Calu3 (cell line): Measurements from ENCODE around the gene TRMU. TPM values are rescaled to one million over a fixed set of nuclear protein-coding genes. Genes with fewer than 3 reads are reported as not detected.

Experiments
- BruUV-seq: library from RNA; stranded (reverse); fragments of 400-500 nt; replicated peaks from 2 replicates; lab custom pipeline; 2021; lab: Mats Ljungman, UMichigan
- CTCF ChIA-PET: fragments of 300-600 bp; sonication (Branson Sonifier 250); formaldehyde crosslinking; loops from one replicate; lab custom pipeline; 2022; ENCODE audit warnings: antibody characterized with exemption; lab: Charles Lee
- DNase-seq: peaks from one replicate; pipeline ENCODE4 v3.0.0; 2022
- H3K27ac Mint-ChIP-seq: one replicate; pipeline ENCODE4 v1.8.0; 2022; ENCODE audit warnings: mixed read lengths; ENCODE audit not compliant: unreplicated experiment
- H3K27me3 Mint-ChIP-seq: one replicate; pipeline ENCODE4 v1.8.0; 2022; ENCODE audit warnings: mixed read lengths; ENCODE audit not compliant: unreplicated experiment
- H3K36me3 Mint-ChIP-seq: one replicate; pipeline ENCODE4 v1.8.0; 2022; ENCODE audit warnings: mild to moderate bottlenecking, moderate library complexity, mixed read lengths; ENCODE audit not compliant: insufficient read depth, unreplicated experiment
- H3K4me1 Mint-ChIP-seq: one replicate; pipeline ENCODE4 v1.8.0; 2022; ENCODE audit warnings: mild to moderate bottlenecking, low read depth, mixed read lengths; ENCODE audit not compliant: unreplicated experiment
- H3K4me3 Mint-ChIP-seq: one replicate; pipeline ENCODE4 v1.8.0; 2022; ENCODE audit warnings: mild to moderate bottlenecking, low read depth, moderate library complexity, mixed read lengths; ENCODE audit not compliant: unreplicated experiment
- H3K9me3 Mint-ChIP-seq: one replicate; pipeline ENCODE4 v1.8.0; 2022; ENCODE audit warnings: low read depth, mixed read lengths; ENCODE audit not compliant: unreplicated experiment
- intact Hi-C: fragments of 100-400 bp; cut with micrococcal nuclease; formaldehyde crosslinking; loops from one replicate; pipeline ENCODE4 v1.10.0; 2022; ENCODE audit not compliant: unreplicated experiment
- total RNA-seq: library from RNA; stranded (reverse); gene quantifications from 2 replicates; pipeline ENCODE4 v1.2.3, GENCODE V29; 2022
- TF ChIP-seq, protein P1 (sequence below): fragments of 200-600 bp; IDR thresholded peaks from one replicate; pipeline ENCODE4 v1.8.0; 2022; ENCODE audit warnings: antibody characterized with exemption; ENCODE audit not compliant: unreplicated experiment

Gene TRMU
- total RNA-seq, 1 experiment from 2014 or later, result 79.6 TPM

DNA sequence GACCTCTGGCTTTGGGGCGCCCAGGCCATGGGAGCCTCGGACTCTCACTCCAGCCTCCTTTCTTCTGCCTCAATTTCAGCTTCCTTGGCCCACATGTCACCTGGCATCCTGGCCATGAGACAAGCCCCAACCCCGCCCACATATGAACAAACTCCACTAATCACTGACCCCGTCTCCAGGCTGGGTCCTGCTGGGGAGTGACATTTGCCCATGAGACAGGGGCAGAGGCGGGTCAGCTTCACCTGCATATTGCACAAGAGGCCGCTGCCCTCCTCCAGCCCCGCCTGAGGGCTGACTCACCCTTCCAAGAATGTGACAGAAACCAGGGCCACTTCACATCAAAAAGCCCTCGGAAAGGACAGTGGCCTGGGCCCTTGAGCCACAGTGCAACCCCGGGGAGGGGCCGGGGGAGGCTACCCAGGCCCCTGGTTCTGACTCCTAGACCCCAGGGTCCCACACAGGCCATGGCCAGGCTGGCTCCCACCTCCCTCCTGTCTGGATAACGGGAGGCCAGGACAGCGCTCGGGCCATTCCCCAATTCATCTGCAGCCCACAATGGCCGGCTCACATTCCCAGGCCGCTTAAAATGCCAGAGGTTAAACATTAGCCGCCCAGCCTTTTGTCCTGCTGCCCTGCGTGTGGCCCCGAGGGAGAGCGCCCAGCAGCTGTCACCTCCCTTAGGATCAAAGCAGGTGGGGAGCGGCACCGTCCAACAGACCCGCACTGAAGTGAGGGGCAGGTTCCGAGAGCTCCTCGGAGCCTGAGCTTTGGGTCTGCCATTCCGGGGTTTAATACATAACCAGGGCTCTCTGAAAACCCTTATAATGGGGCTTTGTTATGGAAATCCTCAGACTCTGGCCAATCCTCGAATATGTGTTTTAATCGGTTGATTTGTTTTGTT, 42.3 kb downstream of the TRMU start:
- Mint-ChIP-seq H3K4me3 (peak overlapping the region; percentile 47), H3K9me3 (peaks cover 8% of the 10 kb centered on the region), H3K27me3 (no peaks in the 10 kb centered on the region), H3K27ac (peak overlapping the region; percentile 89), H3K4me1 (peaks cover 76% of the 10 kb centered on the region), H3K36me3 (peaks cover 66% of the 10 kb centered on the region)
- peak; percentile 94 for DNase-seq
- BruUV-seq, result no TSS peak
- CTCF ChIA-PET, result interaction anchor here (0.7 to 4.2 kb wide), 3 partner anchors 10 to 186 kb away, joined by 3 to 37 read pairs (median 13); no protein-coding TSS in a partner anchor
- intact Hi-C loops, result no loop called here
- TF ChIP-seq, protein P1, sequence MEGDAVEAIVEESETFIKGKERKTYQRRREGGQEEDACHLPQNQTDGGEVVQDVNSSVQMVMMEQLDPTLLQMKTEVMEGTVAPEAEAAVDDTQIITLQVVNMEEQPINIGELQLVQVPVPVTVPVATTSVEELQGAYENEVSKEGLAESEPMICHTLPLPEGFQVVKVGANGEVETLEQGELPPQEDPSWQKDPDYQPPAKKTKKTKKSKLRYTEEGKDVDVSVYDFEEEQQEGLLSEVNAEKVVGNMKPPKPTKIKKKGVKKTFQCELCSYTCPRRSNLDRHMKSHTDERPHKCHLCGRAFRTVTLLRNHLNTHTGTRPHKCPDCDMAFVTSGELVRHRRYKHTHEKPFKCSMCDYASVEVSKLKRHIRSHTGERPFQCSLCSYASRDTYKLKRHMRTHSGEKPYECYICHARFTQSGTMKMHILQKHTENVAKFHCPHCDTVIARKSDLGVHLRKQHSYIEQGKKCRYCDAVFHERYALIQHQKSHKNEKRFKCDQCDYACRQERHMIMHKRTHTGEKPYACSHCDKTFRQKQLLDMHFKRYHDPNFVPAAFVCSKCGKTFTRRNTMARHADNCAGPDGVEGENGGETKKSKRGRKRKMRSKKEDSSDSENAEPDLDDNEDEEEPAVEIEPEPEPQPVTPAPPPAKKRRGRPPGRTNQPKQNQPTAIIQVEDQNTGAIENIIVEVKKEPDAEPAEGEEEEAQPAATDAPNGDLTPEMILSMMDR, result no peak

DNA sequence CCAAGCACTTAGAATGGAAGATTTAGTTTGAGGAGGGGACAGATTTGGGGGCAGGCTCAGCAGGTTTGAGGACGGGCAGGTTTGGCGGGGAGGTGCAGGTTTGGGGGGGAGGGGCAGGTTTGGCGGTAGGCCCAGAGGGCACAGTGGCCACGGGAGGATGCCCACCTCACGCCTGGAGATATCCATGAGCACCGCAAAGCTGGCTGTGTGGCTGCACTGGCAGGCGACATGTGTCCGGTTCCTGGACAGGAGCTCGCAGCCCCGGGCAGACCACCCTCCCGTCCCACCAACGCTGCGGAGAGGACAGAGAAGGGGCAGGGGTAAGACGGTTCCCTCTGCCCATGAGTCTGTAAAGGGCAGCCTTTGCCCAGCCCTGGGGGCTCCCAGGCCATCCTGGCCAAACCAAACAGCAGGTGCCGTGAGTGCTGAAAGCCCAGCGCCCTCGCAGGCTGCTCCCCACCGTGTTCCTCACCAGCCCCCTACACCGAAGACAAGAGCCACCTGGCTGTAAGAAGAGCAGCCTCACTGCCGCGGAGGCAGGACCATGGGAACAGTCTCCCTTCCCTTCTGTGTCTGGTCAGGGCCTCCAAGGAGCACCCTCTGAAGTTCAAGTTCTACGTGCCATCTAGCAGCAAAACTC, 43.0 kb downstream of the TRMU start:
- TF ChIP-seq, protein P1, result no peak
- BruUV-seq, result no TSS peak
- CTCF ChIA-PET, result interaction anchor here (0.7 to 4.2 kb wide), 2 partner anchors 11 to 26 kb away, joined by 13 to 37 read pairs; no protein-coding TSS in a partner anchor
- peaks cover 68% of the 10 kb centered on the region for H3K36me3 Mint-ChIP-seq
- DNase-seq, result peak; percentile 53
- no peaks in the 10 kb centered on the region for H3K27me3 Mint-ChIP-seq
- H3K4me1 Mint-ChIP-seq, result peaks cover 73% of the 10 kb centered on the region
- peaks cover 8% of the 10 kb centered on the region for H3K9me3 Mint-ChIP-seq
- intact Hi-C loops, result no loop called here
- peak overlapping the region; percentile 89 for H3K27ac Mint-ChIP-seq
- H3K4me3 Mint-ChIP-seq, result peak overlapping the region; percentile 47

DNA sequence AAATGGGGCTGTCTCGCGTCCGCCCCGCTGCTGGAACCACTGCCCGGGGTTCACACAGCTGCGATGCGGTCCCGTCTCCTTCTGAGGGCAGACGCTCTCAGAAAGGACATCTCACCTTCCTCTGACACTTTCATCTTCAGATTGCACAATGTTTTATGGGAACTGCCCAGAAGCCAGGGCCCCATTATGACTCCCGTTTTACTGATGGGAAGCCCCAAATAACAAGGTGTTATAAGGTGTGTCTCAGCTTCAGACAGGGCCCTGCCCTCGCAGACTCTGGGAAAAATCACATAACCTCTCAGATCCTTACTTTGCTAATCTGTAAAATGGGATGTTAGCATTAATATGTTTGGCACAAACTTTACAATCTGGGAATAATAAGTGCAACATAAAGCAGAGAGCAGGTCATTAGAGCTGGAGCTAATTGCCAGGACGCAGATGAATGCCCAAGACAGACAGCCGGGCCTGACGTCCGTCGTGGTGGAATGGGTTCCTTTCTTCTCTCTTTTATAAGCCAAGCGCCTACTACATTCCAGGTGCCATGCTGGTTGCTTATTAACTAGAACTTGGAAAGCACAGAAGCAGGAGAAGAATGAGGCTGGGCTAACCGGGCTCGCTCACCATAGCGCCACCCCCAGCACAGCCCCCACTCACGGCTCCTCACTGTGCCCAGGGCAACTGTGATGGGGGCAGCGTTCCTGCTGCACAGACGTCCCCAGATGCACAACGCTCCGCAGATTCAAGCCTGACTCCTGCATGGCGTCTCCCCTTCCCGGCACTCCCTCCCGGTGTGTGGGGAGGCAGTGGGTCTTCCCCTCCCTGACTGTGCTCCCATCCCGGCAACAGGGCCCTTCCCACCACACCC, 43.8 kb downstream of the TRMU start:
- TF ChIP-seq, protein P1, result no peak
- CTCF ChIA-PET, result interaction anchor here (4.2 kb wide), 1 partner anchor 12 kb away, joined by 37 read pairs; no protein-coding TSS in a partner anchor
- Mint-ChIP-seq H3K27me3 (no peaks in the 10 kb centered on the region), H3K4me1 (peaks cover 67% of the 10 kb centered on the region), H3K9me3 (peaks cover 8% of the 10 kb centered on the region), H3K4me3 (peak overlapping the region; percentile 47), H3K27ac (peak overlapping the region; percentile 89), H3K36me3 (peaks cover 70% of the 10 kb centered on the region)
- DNase-seq, result peak; percentile 67
- intact Hi-C loops, result no loop called here
- BruUV-seq, result no TSS peak

DNA sequence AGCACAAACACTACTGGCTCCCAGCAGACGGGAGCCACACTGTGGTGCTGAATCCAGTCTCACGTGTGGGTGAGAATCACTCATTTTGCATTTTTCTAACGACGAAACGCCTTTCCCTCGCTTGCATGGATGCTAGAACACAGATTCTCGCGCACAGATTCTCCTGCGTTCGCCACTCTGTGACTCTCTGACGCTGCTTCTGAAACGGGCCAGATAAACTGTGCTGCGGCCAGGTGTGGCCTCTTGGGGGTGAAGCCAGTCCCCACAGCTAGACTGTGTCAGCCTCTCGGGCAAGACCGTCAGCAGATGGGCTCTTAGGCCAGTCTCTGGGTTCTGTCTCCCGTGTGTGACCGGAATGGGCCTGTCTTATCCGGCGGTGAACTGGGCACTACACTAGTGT, 44.6 kb downstream of the TRMU start:
- peaks cover 72% of the 10 kb centered on the region for H3K36me3 Mint-ChIP-seq
- no peak overlapping the region for H3K27ac Mint-ChIP-seq
- H3K4me3 Mint-ChIP-seq, result peak overlapping the region; percentile 47
- CTCF ChIA-PET, result interaction anchor here (4.2 kb wide), 1 partner anchor 12 kb away, joined by 37 read pairs; no protein-coding TSS in a partner anchor
- H3K4me1 Mint-ChIP-seq, result peaks cover 64% of the 10 kb centered on the region
- peaks cover 8% of the 10 kb centered on the region for H3K9me3 Mint-ChIP-seq
- DNase-seq, result no peak
- intact Hi-C loops, result no loop called here
- TF ChIP-seq, protein P1, result no peak
- H3K27me3 Mint-ChIP-seq, result no peaks in the 10 kb centered on the region
- no TSS peak for BruUV-seq
